ENCODE measurements around the gene SHTN1. TPM values are rescaled to one million over a fixed set of nuclear protein-coding genes. Genes with fewer than 3 reads are reported as not detected.

The SHTN1 gene
- total and polyA plus RNA-seq, 2 of the 4 experiments (the other 2 are of a cell fraction), result 0.54 to 2.3 TPM

DNA sequence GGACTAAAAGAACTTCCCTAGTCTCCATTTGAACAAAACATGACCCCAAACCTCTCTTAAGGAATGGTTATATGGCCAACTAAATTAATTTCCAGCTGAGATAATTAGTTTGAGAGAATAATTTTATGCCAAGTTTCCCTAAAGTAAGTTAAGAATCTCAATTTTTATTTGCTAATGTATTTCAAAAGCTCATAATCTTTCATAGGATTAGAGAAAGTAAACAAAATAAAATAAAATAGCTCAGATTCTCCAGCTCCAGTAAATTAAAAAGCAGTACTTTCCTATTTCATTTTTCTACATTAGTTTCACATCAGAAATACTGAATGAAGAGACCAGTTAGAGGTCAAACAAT lies 111.3 kb downstream of the SHTN1 start:
- TF ChIP-seq CHD1 (IDR thresholded peaks at IDR 0.05; ENCODE audit: low read depth, low read length) (no peak), BHLHE40 (IDR thresholded peaks at IDR 0.05; ENCODE audit: low read depth, low read length) (no peak)
- TF ChIP-seq, protein P1, sequence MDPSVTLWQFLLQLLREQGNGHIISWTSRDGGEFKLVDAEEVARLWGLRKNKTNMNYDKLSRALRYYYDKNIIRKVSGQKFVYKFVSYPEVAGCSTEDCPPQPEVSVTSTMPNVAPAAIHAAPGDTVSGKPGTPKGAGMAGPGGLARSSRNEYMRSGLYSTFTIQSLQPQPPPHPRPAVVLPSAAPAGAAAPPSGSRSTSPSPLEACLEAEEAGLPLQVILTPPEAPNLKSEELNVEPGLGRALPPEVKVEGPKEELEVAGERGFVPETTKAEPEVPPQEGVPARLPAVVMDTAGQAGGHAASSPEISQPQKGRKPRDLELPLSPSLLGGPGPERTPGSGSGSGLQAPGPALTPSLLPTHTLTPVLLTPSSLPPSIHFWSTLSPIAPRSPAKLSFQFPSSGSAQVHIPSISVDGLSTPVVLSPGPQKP (IDR thresholded peaks at IDR 0.05; ENCODE audit: borderline replicate concordance, low read depth, low read length), result no peak
- H3K27ac ChIP-seq (ENCODE audit: insufficient read depth, low read length), result no peak overlapping the region
- no peak overlapping the region for H3K56ac ChIP-seq (ENCODE audit: extremely low read depth, insufficient read depth, low read length)
- H2AK9ac ChIP-seq (replicated peaks; ENCODE audit: low read depth, low read length, poor library complexity), result no peak overlapping the region
- no peak overlapping the region for H4K8ac ChIP-seq (ENCODE audit: low read depth in 2 of 2, low read length in 2 of 2)
- no peak overlapping the region for H3K14ac ChIP-seq (replicated peaks; ENCODE audit: low read depth, low read length)
- no peak overlapping the region for H3K18ac ChIP-seq (ENCODE audit: low read depth, low read length)
- no peaks in the 10 kb centered on the region for H3K36me3 ChIP-seq (ENCODE audit: control insufficient read depth, insufficient read depth, low read length)
- no peak overlapping the region for H3K4ac ChIP-seq (ENCODE audit: low read depth, low read length)
- peaks cover 4% of the 10 kb centered on the region for H3K4me1 ChIP-seq (ENCODE audit: control insufficient read depth, insufficient read depth, low read length)
- ChIA-PET CTCF (no interaction called here), POLR2A (ENCODE audit: unreplicated experiment) (no interaction called here)
- H2AK5ac ChIP-seq (ENCODE audit: low read depth, low read length), result no peak overlapping the region
- H2AFZ ChIP-seq (replicated peaks; ENCODE audit: low read length, poor library complexity), result no peak overlapping the region
- no peak overlapping the region for H2BK5ac ChIP-seq (ENCODE audit: low read depth, low read length, poor library complexity, severe bottlenecking)
- no TSS peak for BruUV-seq (replicated peaks)
- ATAC-seq (ENCODE audit: low read depth) (no peak), DNase-seq (no peak)
- in situ Hi-C loops (cut with MboI; ENCODE audit: low sequenced_read_pairs), result no loop called here
- H3K9me1 ChIP-seq (ENCODE audit: insufficient read depth, low read length), result peaks cover 12% of the 10 kb centered on the region
- H3K79me1 ChIP-seq (ENCODE audit: low read depth in 1 of 2, low read length in 2 of 2), result no peaks in the 10 kb centered on the region
- dilution Hi-C loops (cut with HindIII; ENCODE audit: low sequenced_read_pairs, unreplicated experiment), result no loop called here
- H2BK120ac ChIP-seq (ENCODE audit: low read depth, low read length), result no peak overlapping the region
- no peaks in the 10 kb centered on the region for H4K20me1 ChIP-seq (ENCODE audit: insufficient read depth, low read length)
- no peak overlapping the region for H3K23ac ChIP-seq (ENCODE audit: low read depth, low read length)
- no peak overlapping the region for H4K91ac ChIP-seq (ENCODE audit: insufficient read depth, low read depth, low read length)
- no peaks in the 10 kb centered on the region for H3K27me3 ChIP-seq (ENCODE audit: control insufficient read depth, insufficient read depth, low read length)
- no peak overlapping the region for H2BK20ac ChIP-seq (ENCODE audit: low read depth, low read length)
- H4K5ac ChIP-seq (ENCODE audit: low read depth, low read length), result no peak overlapping the region
- H3K9me3 ChIP-seq (ENCODE audit: control insufficient read depth, insufficient read depth, low read length), result no peaks in the 10 kb centered on the region
- no peak overlapping the region for H3K9ac ChIP-seq (ENCODE audit: low read depth, low read length)
- H3K4me2 ChIP-seq (ENCODE audit: low read depth, low read length), result no peak overlapping the region
- H2BK15ac ChIP-seq (ENCODE audit: low read depth, low read length), result no peak overlapping the region
- H3K4me3 ChIP-seq (ENCODE audit: insufficient read depth, low read depth, low read length), result no peak overlapping the region
- intact Hi-C loops (cut with micrococcal nuclease), result no loop called here
